ENCODE measurements around the gene FBXO31. TPM values are rescaled to one million over a fixed set of nuclear protein-coding genes. Genes with fewer than 3 reads are reported as not detected.
A peak's percentile ranks its signal among the peaks of the same experiment; 100 is the strongest.

FBXO31 gene
- total and polyA plus RNA-seq, 7 donors = 15.0 to 120 (median 86.7) TPM

- H3K4me3 ChIP-seq = no peak overlapping the region
- intact Hi-C loops (cut with DNase I) = no loop called here
These were observed 8.0 kb downstream of the FBXO31 start for GRCh38 chr16:87375426-87376135.

GRCh38 chr16:87374313-87374712 is 9.3 kb downstream of the FBXO31 start:
- no peaks in the 10 kb centered on the region for H3K27me3 ChIP-seq
- no peak overlapping the region for H3K27ac ChIP-seq
- no peaks in the 10 kb centered on the region for H3K9me3 ChIP-seq
- intact Hi-C loops (cut with DNase I) = no loop called here
- no peak overlapping the region for H3K4me3 ChIP-seq
- TF ChIP-seq POLR2AphosphoS5 (IDR thresholded peaks at IDR 0.05) (no peak), POLR2A (IDR thresholded peaks at IDR 0.05) (no peak), CTCF (IDR thresholded peaks at IDR 0.05) (no peak), EP300 (IDR thresholded peaks at IDR 0.05) (no peak)
- DNase-seq = no peak
- 96 to 97% methylated on average over 13 of the region's 13 CpGs for WGBS, 2 donors
- H3K36me3 ChIP-seq = no peaks in the 10 kb centered on the region
- peaks cover 0 to 84% (median 67%) of the 10 kb centered on the region in 4 donors for H3K4me1 ChIP-seq

More at GRCh38 chr16:87375426-87376135, 8.0 kb downstream of the FBXO31 start:
- 86 to 87% methylated on average over 9 of the region's 9 CpGs for WGBS, 2 donors
- no peak for TF ChIP-seq POLR2A (IDR thresholded peaks at IDR 0.05)
- TF ChIP-seq POLR2AphosphoS5 (IDR thresholded peaks at IDR 0.05) = peak in 1 of 4 donors; percentile 4
- no peak for TF ChIP-seq EP300 (IDR thresholded peaks at IDR 0.05)
- no peak for DNase-seq
- Histone ChIP-seq H3K36me3 (no peaks in the 10 kb centered on the region), H3K27me3 (no peaks in the 10 kb centered on the region), H3K27ac (peak overlapping the region; percentile 45 to 74 (median 60)), H3K4me1 (peaks cover 0 to 85% (median 67%) of the 10 kb centered on the region in 4 donors), H3K9me3 (no peaks in the 10 kb centered on the region)

GRCh38 chr16:87372305-87372704 is 11.3 kb downstream of the FBXO31 start:
- Histone ChIP-seq H3K36me3 (no peaks in the 10 kb centered on the region), H3K9me3 (no peaks in the 10 kb centered on the region), H3K4me3 (no peak overlapping the region), H3K4me1 (peaks cover 0 to 91% (median 79%) of the 10 kb centered on the region in 4 donors), H3K27ac (peak overlapping the region in 3 of 4 donors; percentile 53 to 80 (median 75)), H3K27me3 (no peaks in the 10 kb centered on the region)
- intact Hi-C loops (cut with DNase I) = no loop called here
- TF ChIP-seq POLR2A (IDR thresholded peaks at IDR 0.05) = no peak
- TF ChIP-seq POLR2AphosphoS5 (IDR thresholded peaks at IDR 0.05) = no peak
- no peak for TF ChIP-seq CTCF (IDR thresholded peaks at IDR 0.05)
- TF ChIP-seq EP300 (IDR thresholded peaks at IDR 0.05) = no peak
- no peak for DNase-seq
- 90 to 93% methylated on average over 4 of the region's 4 CpGs for WGBS, 2 donors

- WGBS, 2 donors = 84 to 91% methylated on average over 20 of the region's 20 CpGs
- H3K36me3 ChIP-seq = no peaks in the 10 kb centered on the region
- H3K9me3 ChIP-seq = no peaks in the 10 kb centered on the region
- H3K4me3 ChIP-seq = peak overlapping the region in 1 of 4 donors; percentile 17
- H3K27ac ChIP-seq = peak overlapping the region in 3 of 4 donors; percentile 53 to 80 (median 75)
- intact Hi-C loops (cut with DNase I) = no loop called here
- TF ChIP-seq POLR2AphosphoS5 (IDR thresholded peaks at IDR 0.05) (peak; percentile 65 to 77 (median 72)), EP300 (IDR thresholded peaks at IDR 0.05) (peak in 2 of 4 donors; percentile 60 to 67), CTCF (IDR thresholded peaks at IDR 0.05) (no peak), POLR2A (IDR thresholded peaks at IDR 0.05) (no peak)
- no peaks in the 10 kb centered on the region for H3K27me3 ChIP-seq
- H3K4me1 ChIP-seq = peaks cover 0 to 83% (median 76%) of the 10 kb centered on the region in 4 donors
- DNase-seq = peak; percentile 81
These were observed 12.2 kb downstream of the FBXO31 start for GRCh38 chr16:87371261-87371866.

Measured in sigmoid colon (tissue), 7 donors.